Mesenchymal stem cell (in vitro differentiated cells and primary cell): ENCODE results near the gene NLK.
"Not testable (repeated sequence)": the region's sequence is repeated elsewhere in the genome, so short reads cannot be mapped to it uniquely, and the experiment has no call there.

Source experiments
- DNase-seq: peaks from one replicate; pipeline ENCODE4 v3.0.0-alpha.2; 2013
- H2AFZ ChIP-seq: one replicate; pipeline ENCODE4 v1.6.1; 2013; ENCODE audit warnings: low read depth, mild to moderate bottlenecking, control low read depth, inconsistent platforms, low read length, moderate library complexity
- H2AK5ac ChIP-seq: 2 replicates; pipeline ENCODE4 v1.6.1; 2013; ENCODE audit warnings: low read length, moderate library complexity, mild to moderate bottlenecking, inconsistent platforms; ENCODE audit not compliant: severe bottlenecking
- H2BK120ac ChIP-seq: one replicate; pipeline ENCODE4 v1.6.1; 2013; ENCODE audit warnings: low read depth, mild to moderate bottlenecking, inconsistent platforms, low read length, moderate library complexity
- H2BK12ac ChIP-seq, 2 experiments: one replicate each; pipeline ENCODE4 v1.6.1; 2013; ENCODE audit warnings: inconsistent platforms in 2 of 2, low read length in 2 of 2, mild to moderate bottlenecking in 2 of 2, moderate library complexity in 2 of 2, control low read depth in 1 of 2
- H2BK15ac ChIP-seq: one replicate; pipeline ENCODE4 v1.6.1; 2013; ENCODE audit warnings: mild to moderate bottlenecking, low read depth, inconsistent platforms; ENCODE audit not compliant: poor library complexity, severe bottlenecking
- H2BK5ac ChIP-seq: 2 replicates; pipeline ENCODE4 v1.6.1; 2013; ENCODE audit warnings: low read depth, mild to moderate bottlenecking, low read length, control low read depth, inconsistent platforms; ENCODE audit not compliant: poor library complexity, severe bottlenecking
- H3K14ac ChIP-seq, 2 experiments: one replicate each; pipeline ENCODE4 v1.6.1; 2013; ENCODE audit warnings: inconsistent platforms in 2 of 2, low read length in 2 of 2, control low read depth in 1 of 2, mild to moderate bottlenecking in 1 of 2, moderate library complexity in 1 of 2
- H3K18ac ChIP-seq, 2 experiments: one replicate each; pipeline ENCODE4 v1.6.1; 2013; ENCODE audit warnings: inconsistent platforms in 2 of 2, low read length in 2 of 2, control low read depth in 1 of 2, low read depth in 1 of 2, mild to moderate bottlenecking in 1 of 2
- H3K23ac ChIP-seq, 2 experiments: one replicate each; pipeline ENCODE4 v1.6.1; 2013; ENCODE audit warnings: inconsistent platforms in 2 of 2, low read length in 2 of 2, mild to moderate bottlenecking in 2 of 2, moderate library complexity in 2 of 2, control low read depth in 1 of 2
- H3K27ac ChIP-seq: 2 replicates; pipeline ENCODE4 v1.5.1; 2013; ENCODE audit warnings: mild to moderate bottlenecking, moderate library complexity, low read length, control low read depth, inconsistent platforms; ENCODE audit not compliant: poor library complexity, severe bottlenecking
- H3K27me3 ChIP-seq, 2 experiments: 2 replicates each; pipeline versions ENCODE4 v1.6.1 to v1.7.0; 2013; ENCODE audit warnings: low read length in 2 of 2, mild to moderate bottlenecking in 2 of 2, moderate library complexity in 2 of 2, control low read depth in 1 of 2, inconsistent platforms in 1 of 2; ENCODE audit not compliant: control insufficient read depth in 1 of 2, insufficient read depth in 1 of 2
- H3K36me3 ChIP-seq, 2 experiments: 2 replicates each; pipeline versions ENCODE4 v1.6.1 to v1.7.0; 2013; ENCODE audit warnings: low read length in 2 of 2, control low read depth in 1 of 2, inconsistent platforms in 1 of 2, low read depth in 1 of 2, mild to moderate bottlenecking in 1 of 2; ENCODE audit not compliant: insufficient read depth in 2 of 2, control insufficient read depth in 1 of 2
- H3K4ac ChIP-seq, 2 experiments: one replicate each; pipeline ENCODE4 v1.6.1; 2013; ENCODE audit warnings: inconsistent platforms in 2 of 2, low read length in 2 of 2, mild to moderate bottlenecking in 2 of 2, moderate library complexity in 2 of 2, control low read depth in 1 of 2, low read depth in 1 of 2
- H3K4me1 ChIP-seq: 2 replicates; pipeline ENCODE4 v1.6.1; 2013; ENCODE audit warnings: low read depth, low read length, control low read depth; ENCODE audit not compliant: control insufficient read depth, insufficient read depth
- H3K4me2 ChIP-seq: 2 replicates; pipeline ENCODE4 v1.6.1; 2013; ENCODE audit warnings: low read length, mild to moderate bottlenecking, inconsistent platforms; ENCODE audit not compliant: poor library complexity, severe bottlenecking
- H3K4me3 ChIP-seq, 2 experiments: 2 replicates each; pipeline versions ENCODE4 v1.5.1 to v1.7.0; 2013; ENCODE audit warnings: low read length in 2 of 2, mild to moderate bottlenecking in 2 of 2, control low read depth in 1 of 2, low read depth in 1 of 2; ENCODE audit not compliant: insufficient read depth in 1 of 2
- H3K79me1 ChIP-seq: replicated peaks from 2 replicates; pipeline ENCODE4 v1.6.1; 2013; ENCODE audit warnings: mild to moderate bottlenecking, control low read depth, low read length, inconsistent platforms; ENCODE audit not compliant: poor library complexity, severe bottlenecking
- H3K9ac ChIP-seq: 2 replicates; pipeline ENCODE4 v1.7.0; 2013; ENCODE audit warnings: mild to moderate bottlenecking, low read length, moderate library complexity
- H3K9me3 ChIP-seq: 2 replicates; pipeline ENCODE4 v1.7.0; 2013; ENCODE audit warnings: mild to moderate bottlenecking, low read length; ENCODE audit not compliant: control insufficient read depth
- H4K8ac ChIP-seq: one replicate; pipeline ENCODE4 v1.6.1; 2013; ENCODE audit warnings: inconsistent platforms, mild to moderate bottlenecking, low read length, moderate library complexity
- H4K91ac ChIP-seq: one replicate; pipeline ENCODE4 v1.6.1; 2013; ENCODE audit warnings: mild to moderate bottlenecking, low read length, inconsistent platforms
- WGBS: methylation state at CpG from one replicate; pipeline ENCODE4 v1.1.7; 2013; ENCODE audit warnings: mixed read lengths; 5-methylcytosine and 5-hydroxymethylcytosine counted together

The NLK gene

GRCh38 chr17:28097254-28097653 lies 54.8 kb downstream of the NLK start:
- peaks cover 4% of the 10 kb centered on the region for H3K9me3 ChIP-seq

GRCh38 chr17:28097901-28098300 lies 55.4 kb downstream of the NLK start:
- no peak overlapping the region for H2BK12ac ChIP-seq
- peaks cover 4% of the 10 kb centered on the region for H3K79me1 ChIP-seq
- H3K4me2 ChIP-seq: no peak overlapping the region
- no peak overlapping the region for H2AK5ac ChIP-seq
- no peak overlapping the region for H3K14ac ChIP-seq
- no peaks in the 10 kb centered on the region for H3K27me3 ChIP-seq
- H4K8ac ChIP-seq: no peak overlapping the region
- no peak overlapping the region for H2AFZ ChIP-seq
- H2BK5ac ChIP-seq: no peak overlapping the region
- H3K4me3 ChIP-seq: no peak overlapping the region
- H3K36me3 ChIP-seq: no peaks in the 10 kb centered on the region
- no peak overlapping the region for H3K4ac ChIP-seq
- peaks cover 4% of the 10 kb centered on the region for H3K9me3 ChIP-seq
- no peak overlapping the region for H3K23ac ChIP-seq
- no peak overlapping the region for H2BK120ac ChIP-seq
- no peak overlapping the region for H3K27ac ChIP-seq
- no peaks in the 10 kb centered on the region for H3K4me1 ChIP-seq
- H2BK15ac ChIP-seq: no peak overlapping the region
- DNase-seq: no peak
- no peak overlapping the region for H3K18ac ChIP-seq
- H3K9ac ChIP-seq: no peak overlapping the region
- no peak overlapping the region for H4K91ac ChIP-seq
- WGBS: 100% methylated on average over 1 of the region's 2 CpGs

More at GRCh38 chr17:28097254-28097653, 54.8 kb downstream of the NLK start:
- Histone ChIP-seq H2BK5ac (no peak overlapping the region), H2BK15ac (no peak overlapping the region), H3K4me3 (no peak overlapping the region), H3K36me3 (no peaks in the 10 kb centered on the region), H3K18ac (no peak overlapping the region), H3K4me2 (no peak overlapping the region), H2AK5ac (no peak overlapping the region), H3K9ac (no peak overlapping the region), H2BK12ac (no peak overlapping the region), H2BK120ac (no peak overlapping the region), H3K23ac (no peak overlapping the region), H2AFZ (no peak overlapping the region), H3K4ac (no peak overlapping the region), H3K27ac (no peak overlapping the region), H4K91ac (no peak overlapping the region), H3K27me3 (no peaks in the 10 kb centered on the region), H4K8ac (no peak overlapping the region), H3K79me1 (peaks cover 4% of the 10 kb centered on the region), H3K4me1 (no peaks in the 10 kb centered on the region), H3K14ac (no peak overlapping the region)
- no CpG with 5 or more reads among the region's 1 CpG for WGBS
- DNase-seq: no peak

DNA sequence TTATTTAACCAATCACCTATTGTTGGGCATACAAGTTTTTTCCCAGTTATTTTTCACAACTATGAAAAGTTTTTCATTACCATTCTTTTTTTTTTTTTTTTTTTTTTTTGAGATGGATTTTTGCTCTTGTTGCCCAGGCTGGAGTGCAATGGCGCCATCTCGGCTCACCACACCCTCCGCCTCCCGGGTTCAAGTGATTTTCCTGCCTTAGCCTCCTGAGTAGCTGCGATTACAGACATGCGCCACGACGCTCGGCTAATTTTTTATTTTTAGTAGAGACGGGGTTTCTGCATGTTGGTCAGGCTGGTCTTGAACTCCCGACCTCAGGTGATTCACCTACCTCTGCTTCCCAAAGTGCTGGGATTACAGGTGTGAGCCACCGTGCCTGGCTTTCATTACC lies 56.1 kb downstream of the NLK start:
- not testable (repeated sequence) for H3K27me3 ChIP-seq, H2BK12ac ChIP-seq, H2AK5ac ChIP-seq, H2BK15ac ChIP-seq, H3K14ac ChIP-seq, H2AFZ ChIP-seq, H3K27ac ChIP-seq, H3K23ac ChIP-seq, H2BK5ac ChIP-seq, H3K18ac ChIP-seq, H2BK120ac ChIP-seq, H3K4ac ChIP-seq, H3K4me3 ChIP-seq, H3K4me1 ChIP-seq, H3K36me3 ChIP-seq, H3K9me3 ChIP-seq, H4K8ac ChIP-seq, H3K4me2 ChIP-seq, DNase-seq, H3K9ac ChIP-seq, H4K91ac ChIP-seq, H3K79me1 ChIP-seq
- WGBS: 98% methylated on average over 11 of the region's 12 CpGs

- no CpG with 5 or more reads among the region's 1 CpG for WGBS
Measured at GRCh38 chr17:28100251-28100650, 57.8 kb downstream of the NLK start.

More at GRCh38 chr17:28100251-28100650, 57.8 kb downstream of the NLK start:
- no peak overlapping the region for H2BK15ac ChIP-seq
- H2AFZ ChIP-seq: no peak overlapping the region
- H2BK5ac ChIP-seq: no peak overlapping the region
- H3K14ac ChIP-seq: no peak overlapping the region
- H3K27me3 ChIP-seq: no peaks in the 10 kb centered on the region
- H2BK120ac ChIP-seq: no peak overlapping the region
- no peaks in the 10 kb centered on the region for H3K4me1 ChIP-seq
- no peaks in the 10 kb centered on the region for H3K36me3 ChIP-seq
- no peak overlapping the region for H2AK5ac ChIP-seq
- no peak overlapping the region for H3K9ac ChIP-seq
- H2BK12ac ChIP-seq: no peak overlapping the region
- H3K79me1 ChIP-seq: peaks cover 9% of the 10 kb centered on the region
- H4K8ac ChIP-seq: no peak overlapping the region
- H3K23ac ChIP-seq: no peak overlapping the region
- no peak for DNase-seq
- H3K9me3 ChIP-seq: peaks cover 4% of the 10 kb centered on the region
- H3K4ac ChIP-seq: no peak overlapping the region
- H3K27ac ChIP-seq: no peak overlapping the region
- no peak overlapping the region for H4K91ac ChIP-seq
- H3K4me2 ChIP-seq: no peak overlapping the region
- H3K18ac ChIP-seq: no peak overlapping the region
- H3K4me3 ChIP-seq: no peak overlapping the region
